ENCODE measurements around the gene PGBD2.
"Not testable (repeated sequence)": the region's sequence is repeated elsewhere in the genome, so short reads cannot be mapped to it uniquely, and the experiment has no call there.

Gene PGBD2

GRCh38 chr1:248873409-248873992, 32.5 kb upstream of the PGBD2 start:
- no peak for TF ChIP-seq ZNF274 (IDR thresholded peaks at IDR 0.05; ENCODE audit: low read depth, low read length)

DNA sequence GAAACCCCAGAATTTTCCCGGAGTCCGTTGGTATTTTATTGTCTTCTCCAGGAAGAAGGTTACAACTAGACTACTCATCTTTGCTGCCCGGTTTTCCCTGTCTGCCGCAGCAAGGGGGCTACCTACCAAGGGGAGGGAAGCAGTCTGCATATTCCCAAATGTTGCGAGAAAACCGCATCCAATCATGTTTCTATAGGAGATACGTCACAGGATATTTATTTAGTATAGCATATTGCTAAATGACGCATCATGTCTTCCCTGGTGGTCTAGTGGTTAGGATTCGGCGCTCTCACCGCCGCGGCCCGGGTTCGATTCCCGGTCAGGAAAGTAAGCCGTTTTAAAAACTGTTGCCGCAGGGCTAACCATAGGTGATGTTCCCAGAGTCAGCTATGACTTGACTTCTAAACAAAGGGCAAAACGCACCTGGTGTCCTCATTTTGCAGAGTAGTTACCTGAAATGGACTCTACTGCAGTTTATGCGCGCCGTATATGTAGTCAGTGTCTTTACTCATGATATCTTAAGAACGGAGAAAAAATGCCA, 32.0 kb upstream of the PGBD2 start:
- TF ChIP-seq ZNF274 (IDR thresholded peaks at IDR 0.05; ENCODE audit: low read depth, low read length) = no peak
- H3K4me3 ChIP-seq (ENCODE audit: low read length) = peak overlapping the region; percentile 72

More at GRCh38 chr1:248873409-248873992, 32.5 kb upstream of the PGBD2 start:
- H3K4me3 ChIP-seq (ENCODE audit: low read length) = peak overlapping the region; percentile 72

GRCh38 chr1:248881261-248881660, 24.8 kb upstream of the PGBD2 start:
- no peak for TF ChIP-seq ZNF274 (IDR thresholded peaks at IDR 0.05; ENCODE audit: low read depth, low read length)
- no peak overlapping the region for H3K4me3 ChIP-seq (ENCODE audit: low read length)

DNA sequence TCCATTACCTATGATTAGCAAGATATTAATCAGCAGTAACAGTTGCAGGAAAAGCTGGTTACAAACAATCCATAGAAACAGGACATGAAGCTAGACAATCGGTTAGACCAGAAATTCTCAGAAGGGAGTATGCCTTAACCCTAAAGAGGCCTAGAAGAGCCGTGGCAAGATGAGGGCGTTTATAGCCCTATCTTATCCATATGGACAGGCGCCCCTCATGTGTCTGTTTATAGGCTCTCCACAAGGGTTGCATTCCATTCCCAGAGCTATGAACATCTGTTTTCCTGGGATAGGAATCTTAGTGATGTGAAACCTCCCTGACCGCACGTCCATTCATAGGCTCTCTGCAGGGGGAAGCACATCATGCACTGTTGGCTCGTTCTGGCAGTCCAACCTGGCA, 23.6 kb upstream of the PGBD2 start:
- not testable (repeated sequence) for H3K4me3 ChIP-seq (ENCODE audit: low read length)

DNA sequence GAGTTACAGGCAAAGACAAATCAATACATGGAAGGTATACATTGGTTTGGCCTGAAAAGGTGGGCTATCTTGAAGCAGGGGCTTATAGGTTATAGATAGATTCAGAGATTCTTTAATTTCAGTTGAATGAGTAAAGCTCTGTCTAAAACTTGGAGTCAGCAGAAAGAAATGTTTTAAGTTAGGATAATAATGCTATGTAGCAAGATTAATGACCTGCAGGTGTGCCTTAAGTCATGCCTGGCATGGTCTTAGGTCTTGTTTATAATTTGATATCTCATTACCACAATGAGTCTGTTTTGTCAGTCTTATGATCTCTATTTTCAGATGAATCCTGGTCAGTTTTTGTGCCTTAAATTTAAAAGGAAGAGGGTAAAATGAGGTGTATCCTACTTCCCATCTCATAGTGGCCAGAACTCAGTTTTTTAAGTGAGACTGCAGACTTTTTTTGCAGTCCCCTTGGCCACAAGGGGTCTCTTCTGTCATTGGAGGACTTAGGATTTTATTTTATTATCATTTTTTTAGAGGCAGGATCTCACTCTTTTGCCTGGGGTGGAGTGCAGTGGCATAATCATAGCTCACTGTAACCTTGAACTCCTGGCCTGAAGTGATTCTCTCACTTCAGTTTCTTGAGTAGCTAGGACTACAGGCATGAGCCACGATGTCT, 21.3 kb upstream of the PGBD2 start:
- H3K4me3 ChIP-seq (ENCODE audit: low read length) = no peak overlapping the region
- TF ChIP-seq ZNF274 (IDR thresholded peaks at IDR 0.05; ENCODE audit: low read depth, low read length) = no peak

GRCh38 chr1:248885646-248886045, 20.4 kb upstream of the PGBD2 start:
- no peak for TF ChIP-seq ZNF274 (IDR thresholded peaks at IDR 0.05; ENCODE audit: low read depth, low read length)
- H3K4me3 ChIP-seq (ENCODE audit: low read length) = no peak overlapping the region

DNA sequence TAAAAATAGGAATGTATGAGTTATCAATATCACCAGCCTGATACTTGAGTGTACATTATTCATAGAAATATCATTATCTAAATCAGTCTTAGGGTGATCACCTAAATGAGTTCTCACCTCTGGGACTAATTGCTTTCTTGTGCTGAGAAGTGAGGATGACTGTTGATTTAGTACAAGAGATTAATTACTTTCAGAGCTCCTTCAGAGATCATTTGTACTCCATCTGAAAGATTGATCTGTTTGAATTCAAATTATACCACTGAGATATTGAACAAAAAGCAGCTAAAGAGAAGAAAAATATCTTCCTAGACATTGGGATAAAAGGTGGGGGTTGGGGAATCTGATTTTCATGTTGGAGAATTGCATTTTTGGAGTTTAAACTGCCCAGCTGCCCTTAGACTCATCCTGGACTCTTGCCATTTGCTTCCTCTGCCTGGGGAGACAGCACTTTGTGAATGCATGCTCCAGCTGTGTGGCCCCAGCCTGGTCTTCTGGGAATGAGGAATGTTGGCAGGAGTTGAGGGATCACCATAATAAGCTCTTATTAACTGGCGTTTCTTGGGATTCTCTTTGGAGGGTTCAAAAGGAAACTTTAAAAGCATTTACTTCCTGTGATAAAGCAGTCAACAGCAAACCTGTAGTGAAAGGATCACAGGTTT, 19.7 kb upstream of the PGBD2 start:
- no peak for TF ChIP-seq ZNF274 (IDR thresholded peaks at IDR 0.05; ENCODE audit: low read depth, low read length)
- no peak overlapping the region for H3K4me3 ChIP-seq (ENCODE audit: low read length)

DNA sequence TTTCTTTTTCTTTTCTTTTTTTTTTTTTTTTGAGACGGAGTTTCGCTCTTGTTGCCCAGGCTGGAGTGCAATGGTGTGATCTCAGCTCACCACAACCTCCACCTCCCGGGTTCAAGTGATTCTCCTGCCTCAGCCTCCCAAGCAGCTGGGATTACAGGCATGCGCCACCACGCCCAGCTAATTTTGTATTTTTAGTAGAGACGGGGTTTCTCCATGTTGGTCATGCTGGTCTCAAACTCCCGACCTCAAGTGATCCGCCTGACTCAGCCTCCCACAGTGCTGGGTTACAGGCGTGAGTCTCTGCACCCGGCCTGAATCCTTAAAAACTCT, 16.2 kb upstream of the PGBD2 start:
- H3K4me3 ChIP-seq (ENCODE audit: low read length) = not testable (repeated sequence)

- TF ChIP-seq ZNF274 (IDR thresholded peaks at IDR 0.05; ENCODE audit: low read depth, low read length) = no peak
- no peak overlapping the region for H3K4me3 ChIP-seq (ENCODE audit: low read length)
Observed at GRCh38 chr1:248890549-248891498, 15.2 kb upstream of the PGBD2 start.

DNA sequence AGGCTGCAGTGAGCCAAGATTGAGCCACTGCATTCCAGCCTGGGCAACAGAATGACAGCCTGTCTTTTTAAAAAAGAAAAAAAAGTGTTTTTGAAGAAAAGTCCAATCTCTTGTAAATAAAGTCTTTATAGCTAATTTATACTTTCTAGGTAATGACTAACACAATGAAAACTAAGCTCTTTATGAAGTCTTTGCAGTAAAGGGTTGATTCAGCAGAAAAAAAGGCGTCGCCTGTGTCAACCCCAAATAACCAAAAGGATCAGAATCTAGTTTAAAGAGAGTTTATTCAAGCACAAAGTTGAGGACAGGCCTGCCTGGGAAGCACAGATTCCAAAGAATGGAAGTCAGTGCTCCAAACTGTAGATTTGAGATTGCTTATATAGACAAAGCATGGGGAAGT, 14.3 kb upstream of the PGBD2 start:
- no peak for TF ChIP-seq ZNF274 (IDR thresholded peaks at IDR 0.05; ENCODE audit: low read depth, low read length)

GRCh38 chr1:248892590-248892989, 13.4 kb upstream of the PGBD2 start:
- TF ChIP-seq ZNF274 (IDR thresholded peaks at IDR 0.05; ENCODE audit: low read depth, low read length) = no peak
- no peak overlapping the region for H3K4me3 ChIP-seq (ENCODE audit: low read length)

More for the DNA sequence above, 14.3 kb upstream of the PGBD2 start:
- H3K4me3 ChIP-seq (ENCODE audit: low read length) = no peak overlapping the region

GRCh38 chr1:248894837-248895236, 11.2 kb upstream of the PGBD2 start:
- H3K4me3 ChIP-seq (ENCODE audit: low read length) = no peak overlapping the region
- TF ChIP-seq ZNF274 (IDR thresholded peaks at IDR 0.05; ENCODE audit: low read depth, low read length) = no peak

DNA sequence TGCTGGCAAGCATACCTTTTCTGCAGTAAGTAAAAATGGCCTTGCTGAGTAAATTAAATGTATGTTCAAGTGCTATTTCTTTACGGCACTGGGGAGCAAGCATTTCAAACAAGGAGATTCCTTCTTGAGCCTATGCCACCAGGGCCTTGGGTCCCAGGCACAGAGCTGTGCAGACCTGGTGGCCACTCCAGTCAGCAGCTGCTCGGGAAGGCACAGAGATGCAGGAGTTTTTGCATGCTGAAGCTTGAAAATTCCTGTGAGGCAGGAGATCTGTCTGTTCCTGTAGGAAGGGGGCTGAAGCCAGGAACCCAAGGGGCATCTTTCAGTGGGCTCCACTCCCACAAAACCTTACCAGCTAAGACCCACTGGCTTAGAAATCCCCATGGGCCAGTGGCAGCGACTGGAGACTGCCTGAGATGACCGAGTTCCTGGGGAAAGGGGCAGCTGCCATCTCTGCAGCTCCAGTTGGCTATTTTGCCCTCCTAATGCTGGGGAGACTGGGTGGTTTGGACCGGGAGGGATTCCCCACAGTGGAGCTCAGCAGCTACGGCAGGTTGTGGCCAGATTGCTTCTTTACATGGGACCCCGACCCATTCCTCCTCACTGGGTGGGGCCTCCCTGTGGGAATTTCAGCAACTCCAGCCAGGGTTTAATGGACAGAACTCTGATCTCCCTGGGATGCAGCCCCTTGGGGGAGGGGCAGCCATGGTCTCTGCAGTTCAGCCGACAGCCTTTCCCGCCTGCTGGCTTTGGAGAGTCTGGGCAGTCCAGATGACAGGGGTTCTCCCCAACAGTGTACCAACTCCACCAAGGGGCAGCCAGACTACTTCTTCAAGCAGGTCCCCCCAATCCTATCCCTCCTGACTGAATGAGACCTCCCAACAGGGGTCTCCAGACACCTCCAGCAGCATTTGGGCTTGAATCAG, 8.4 kb upstream of the PGBD2 start:
- no peak overlapping the region for H3K4me3 ChIP-seq (ENCODE audit: low read length)
- TF ChIP-seq ZNF274 (IDR thresholded peaks at IDR 0.05; ENCODE audit: low read depth, low read length) = no peak

All from GM08714 (cell line).